Fibroblast of skin of left quadriceps (primary cell): Measurements from ENCODE around the gene RTN3.
"Not testable (repeated sequence)": the region's sequence is repeated elsewhere in the genome, so short reads cannot be mapped to it uniquely, and the experiment has no call there.

ENCODE experiments used
- DNase-seq, 2 experiments: peaks; one replicate each; pipeline ENCODE4 v3.0.0-alpha.2; 2013; ENCODE audit warnings: low read depth in 2 of 2

RTN3 gene

GRCh38 chr11:63682066-63683021, 1.0 kb downstream of the RTN3 start:
- DNase-seq, result no peak

- DNase-seq, result no peak
Measured at GRCh38 chr11:63683133-63683991, 2.1 kb downstream of the RTN3 start.

- DNase-seq, result not testable (repeated sequence)
Measured at GRCh38 chr11:63685158-63685721, 3.9 kb downstream of the RTN3 start.

GRCh38 chr11:63686926-63687325, 5.6 kb downstream of the RTN3 start:
- no peak for DNase-seq

- DNase-seq, result no peak
Measured at GRCh38 chr11:63687845-63688244, 6.5 kb downstream of the RTN3 start.

- no peak for DNase-seq
Measured at GRCh38 chr11:63694596-63694995, 13.3 kb downstream of the RTN3 start.

GRCh38 chr11:63698976-63699733, 17.9 kb downstream of the RTN3 start:
- no peak for DNase-seq

- no peak for DNase-seq
Measured at GRCh38 chr11:63699896-63700295, 18.6 kb downstream of the RTN3 start.

- DNase-seq, result no peak
Measured at GRCh38 chr11:63705526-63705925, 24.2 kb downstream of the RTN3 start.

- no peak for DNase-seq
Measured at GRCh38 chr11:63708764-63709163, 27.5 kb downstream of the RTN3 start.

- DNase-seq, result no peak
Measured at GRCh38 chr11:63709336-63709884, 28.1 kb downstream of the RTN3 start.

GRCh38 chr11:63710476-63711217, 29.3 kb downstream of the RTN3 start:
- peak; percentile 59 to 61 for DNase-seq

- no peak for DNase-seq
Measured at GRCh38 chr11:63711838-63712237, 30.5 kb downstream of the RTN3 start.

- no peak for DNase-seq
Measured at GRCh38 chr11:63713766-63714165, 32.5 kb downstream of the RTN3 start.

- no peak for DNase-seq
Measured at GRCh38 chr11:63716046-63716445, 34.7 kb downstream of the RTN3 start.

GRCh38 chr11:63719001-63719400, 37.7 kb downstream of the RTN3 start:
- DNase-seq, result no peak

GRCh38 chr11:63719987-63720386, 38.7 kb downstream of the RTN3 start:
- no peak for DNase-seq

GRCh38 chr11:63720611-63721010, 39.3 kb downstream of the RTN3 start:
- no peak for DNase-seq

- DNase-seq, result no peak
Measured at GRCh38 chr11:63729326-63729725, 48.0 kb downstream of the RTN3 start.

GRCh38 chr11:63736864-63737263, 55.6 kb downstream of the RTN3 start:
- DNase-seq, result no peak
